Cardiac septum (tissue), 1 donor: ENCODE measurements around the gene JMJD8. TPM values are rescaled to one million over a fixed set of nuclear protein-coding genes. Genes with fewer than 3 reads are reported as not detected.
"Not testable (repeated sequence)": the region's sequence is repeated elsewhere in the genome, so short reads cannot be mapped to it uniquely, and the experiment has no call there.

Experiments used
- DNase-seq: peaks from one replicate; pipeline ENCODE4 v3.0.0-alpha.2; 2020; ENCODE audit warnings: low spot score
- intact Hi-C: fragments of 100-400 bp; cut with DNase I; formaldehyde crosslinking; loops from one replicate; pipeline ENCODE4 v1.14.0; 2022
- total RNA-seq: library from RNA; stranded (reverse); fragmentation: NEBNext Ultra II Directional; extraction: Animal tissue kit (Norgen Biotek cat#: 25700); gene quantifications from one replicate; pipeline ENCODE4 v1.2.1, GENCODE V29; 2021
- donor health status: DM: no; HTN: no; CAD: no.

Gene JMJD8
- total RNA-seq, 1 donor from 2014 or later: 50.5 TPM

DNA sequence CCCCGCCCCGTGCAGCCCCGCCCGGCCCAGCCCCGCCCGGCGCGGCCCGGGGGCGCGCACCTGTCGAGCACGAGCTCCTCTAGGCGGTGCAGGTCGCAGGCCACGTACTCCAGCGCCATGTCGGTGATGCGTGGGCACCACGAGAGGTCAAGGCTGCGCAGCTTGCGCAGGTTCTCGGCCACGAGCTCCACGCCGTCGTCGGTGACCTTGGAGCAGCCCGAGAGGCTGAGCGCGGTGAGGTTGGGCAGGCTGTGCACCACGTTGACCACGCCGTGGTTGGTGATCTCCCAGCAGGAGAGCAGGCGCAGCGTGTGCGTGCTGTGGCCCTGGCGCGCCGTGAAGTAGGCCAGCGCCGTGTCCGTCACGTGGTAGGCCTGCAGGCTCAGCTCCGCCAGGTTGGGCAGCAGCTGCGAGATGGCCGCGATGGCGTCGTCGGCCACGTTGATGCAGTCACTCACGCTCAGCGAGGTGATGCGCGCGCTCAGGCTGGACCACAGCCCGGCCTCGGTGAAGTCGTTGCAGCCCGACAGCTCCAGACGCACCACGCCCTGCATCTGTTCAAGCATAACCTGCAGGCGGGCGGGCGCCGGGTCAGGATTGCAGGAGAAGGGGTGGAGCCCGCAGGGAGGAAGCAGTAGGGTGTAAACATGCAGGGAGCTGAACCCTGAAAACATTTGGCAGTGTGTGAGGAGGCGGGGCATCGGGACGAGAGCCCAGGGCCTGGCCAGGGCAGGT lies 11.4 kb upstream of the JMJD8 start:
- DNase-seq: no peak
- intact Hi-C loops: no loop called here

GRCh38 chr16:694863-695354 lies 10.8 kb upstream of the JMJD8 start:
- intact Hi-C loops: no loop called here
- no peak for DNase-seq

DNA sequence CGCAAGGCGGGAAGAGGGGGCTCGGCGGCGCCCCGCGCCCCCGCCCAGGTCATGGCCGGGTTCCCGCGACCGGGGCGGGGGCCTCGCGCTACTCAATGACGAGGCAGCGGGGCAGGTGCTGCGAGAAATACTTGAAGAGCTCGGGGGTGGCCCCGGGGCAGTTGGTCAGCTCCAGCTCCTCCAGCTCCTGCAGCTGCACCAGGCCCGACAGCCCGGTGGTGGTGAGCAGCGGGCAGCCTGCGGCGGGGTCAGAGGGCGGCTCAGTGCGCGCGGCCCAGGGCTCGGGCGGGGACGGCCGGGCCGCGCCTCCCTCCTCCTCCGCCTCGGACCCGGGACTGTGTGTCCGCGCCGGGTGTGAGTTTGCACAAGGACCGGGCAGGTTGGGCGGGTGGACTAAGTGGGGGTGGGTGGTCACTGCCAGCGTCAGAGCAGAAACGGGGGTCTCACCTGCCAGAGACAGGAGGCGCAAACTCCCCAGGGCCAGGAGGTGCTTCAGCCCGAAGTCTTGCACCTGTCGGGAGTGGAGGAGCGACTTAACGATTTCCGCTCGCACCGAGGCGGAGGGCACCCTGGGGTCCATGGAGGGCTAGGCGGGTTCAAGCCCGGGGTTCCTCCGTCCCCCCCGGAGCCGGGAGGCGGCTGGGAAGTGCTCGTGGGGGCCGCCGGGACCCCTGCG lies 10.2 kb upstream of the JMJD8 start:
- no peak for DNase-seq
- intact Hi-C loops: no loop called here

DNA sequence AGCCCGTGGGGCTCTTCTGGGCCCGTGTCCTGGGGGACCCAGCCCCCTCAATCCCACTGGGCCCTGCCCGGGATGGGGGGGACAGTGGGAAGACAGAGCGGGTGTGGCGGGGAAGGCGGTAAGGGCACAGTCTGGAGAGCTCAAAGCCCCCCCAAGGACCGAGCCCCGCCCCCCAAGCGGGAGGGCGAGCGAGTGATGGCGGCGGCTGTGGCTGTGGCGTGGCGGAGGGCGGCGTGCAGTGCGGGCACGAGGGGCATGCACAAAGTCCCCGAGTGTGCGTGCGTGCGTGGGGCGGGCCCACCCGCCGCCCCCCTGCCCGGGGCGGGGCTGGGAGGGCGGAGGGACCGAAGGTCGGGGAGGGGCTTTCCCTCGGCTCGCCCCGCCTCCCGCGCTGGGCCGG lies 9.6 kb upstream of the JMJD8 start:
- no peak for DNase-seq
- intact Hi-C loops: no loop called here

- intact Hi-C loops: no loop called here
- no peak for DNase-seq
These were observed 9.2 kb upstream of the JMJD8 start for GRCh38 chr16:693364-693763.

DNA sequence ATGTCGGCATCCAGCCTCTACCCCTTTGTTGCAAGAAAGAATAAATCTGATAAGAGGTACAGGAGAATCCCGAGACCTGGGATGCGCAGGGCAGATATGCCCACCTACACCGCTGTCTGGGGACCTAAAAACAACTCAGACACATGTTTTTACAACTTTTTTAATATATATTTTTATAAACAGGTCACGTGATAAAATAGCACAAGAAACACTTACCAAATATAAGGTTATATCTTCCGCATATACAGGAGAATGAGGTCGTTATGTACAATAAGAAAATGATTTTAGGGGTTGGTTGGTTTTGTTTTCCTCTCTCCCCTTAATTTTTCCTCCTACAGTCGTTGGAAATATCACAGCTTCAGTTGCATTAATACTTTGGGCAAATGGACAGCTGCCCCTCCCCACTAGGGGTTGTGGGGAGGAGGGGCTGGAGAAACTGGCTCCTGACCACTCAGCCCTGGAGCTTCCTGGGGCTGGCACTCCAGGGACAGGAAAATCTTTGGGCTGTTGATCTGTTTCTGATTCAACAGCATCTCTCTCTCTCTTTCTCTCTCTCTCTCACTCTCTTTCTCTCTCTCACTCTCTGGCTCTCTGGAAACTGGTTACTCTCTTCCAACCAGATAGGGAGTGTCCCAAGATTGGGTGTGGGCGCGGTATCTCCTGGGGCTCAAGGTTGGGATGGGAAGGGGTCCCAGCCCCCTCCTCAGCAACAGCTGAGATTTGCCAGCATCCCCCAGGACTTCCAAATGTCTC lies 8.4 kb upstream of the JMJD8 start:
- no peak for DNase-seq
- intact Hi-C loops: no loop called here

GRCh38 chr16:691242-691641 lies 7.1 kb upstream of the JMJD8 start:
- DNase-seq, intact Hi-C loops: not testable (repeated sequence)

DNA sequence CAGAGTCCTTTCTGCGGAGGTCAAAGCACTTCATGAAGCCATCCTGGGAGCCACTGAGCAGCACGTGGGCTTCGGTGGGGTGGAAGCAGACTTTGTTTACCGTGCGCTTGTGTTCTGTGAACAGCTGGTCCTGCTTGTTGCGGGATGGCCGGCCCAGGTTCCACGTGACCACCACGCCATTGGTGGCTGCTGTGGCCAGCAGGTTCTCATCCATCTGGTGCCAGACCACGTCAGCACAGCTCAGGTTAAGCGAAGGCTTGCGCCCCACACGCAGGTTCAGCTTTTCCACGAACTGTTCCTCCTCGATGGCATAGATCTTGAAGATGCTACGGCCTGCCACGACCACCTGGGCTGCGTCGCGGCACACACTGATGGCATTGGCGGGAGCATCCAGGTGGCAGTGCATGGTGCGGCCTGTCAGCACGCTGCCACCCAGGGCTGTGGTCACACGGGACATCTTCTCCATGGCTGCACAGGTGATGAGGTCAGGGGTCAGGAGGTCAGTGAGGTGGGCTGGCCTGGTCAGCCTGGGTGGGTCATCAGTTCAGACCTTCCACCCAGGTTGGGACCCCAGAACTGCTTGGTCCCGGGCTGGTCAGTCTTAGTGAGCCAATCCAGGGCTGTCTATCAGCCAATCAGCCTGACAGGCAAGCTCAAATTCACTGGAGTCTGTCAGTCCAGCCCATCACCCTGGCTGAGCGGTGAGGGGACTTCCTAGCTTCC lies 5.2 kb upstream of the JMJD8 start:
- intact Hi-C loops: no loop called here
- DNase-seq: no peak

DNA sequence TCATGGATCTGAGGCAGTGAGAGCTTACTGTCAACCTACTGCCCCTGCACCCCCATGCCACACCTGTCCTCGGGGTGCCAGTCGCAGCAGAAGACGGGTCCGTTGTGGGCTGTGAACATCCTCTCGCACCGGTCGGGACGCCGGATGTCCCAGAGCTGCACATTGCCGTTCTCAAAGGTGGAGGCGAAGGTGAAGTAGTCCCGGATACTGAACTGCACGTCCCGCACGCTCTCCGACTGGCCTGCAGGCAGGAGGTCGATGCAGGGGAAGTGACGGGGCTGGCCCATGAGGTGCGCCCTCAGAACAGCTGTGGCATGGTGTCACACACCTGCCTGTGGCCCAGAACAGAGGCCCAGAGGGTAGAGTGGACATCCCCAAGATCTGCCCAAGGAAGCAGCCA lies 3.4 kb upstream of the JMJD8 start:
- no peak for DNase-seq
- intact Hi-C loops: no loop called here

GRCh38 chr16:686459-687260 lies 2.5 kb upstream of the JMJD8 start:
- intact Hi-C loops: no loop called here
- DNase-seq: no peak

DNA sequence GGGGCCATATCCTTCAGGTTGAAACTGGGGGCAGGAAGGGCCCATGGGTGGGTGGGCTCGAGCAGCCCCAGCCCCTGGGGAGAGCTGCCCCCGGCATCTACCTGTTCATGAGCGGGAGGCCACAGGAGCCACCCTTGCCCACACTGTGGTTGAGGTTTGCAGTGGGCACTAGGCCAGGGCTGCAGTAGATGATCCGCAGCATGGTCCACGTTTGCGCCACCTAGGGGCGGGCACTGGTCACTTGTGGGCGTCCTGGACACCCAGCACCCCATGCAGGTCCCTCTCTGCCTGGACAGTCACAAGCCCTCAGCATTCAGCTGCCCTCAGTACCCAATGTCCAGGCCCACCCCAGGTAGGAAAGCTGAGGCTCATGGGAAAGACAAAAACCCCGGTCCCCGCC lies 1.8 kb upstream of the JMJD8 start:
- no peak for DNase-seq
- intact Hi-C loops: no loop called here

DNA sequence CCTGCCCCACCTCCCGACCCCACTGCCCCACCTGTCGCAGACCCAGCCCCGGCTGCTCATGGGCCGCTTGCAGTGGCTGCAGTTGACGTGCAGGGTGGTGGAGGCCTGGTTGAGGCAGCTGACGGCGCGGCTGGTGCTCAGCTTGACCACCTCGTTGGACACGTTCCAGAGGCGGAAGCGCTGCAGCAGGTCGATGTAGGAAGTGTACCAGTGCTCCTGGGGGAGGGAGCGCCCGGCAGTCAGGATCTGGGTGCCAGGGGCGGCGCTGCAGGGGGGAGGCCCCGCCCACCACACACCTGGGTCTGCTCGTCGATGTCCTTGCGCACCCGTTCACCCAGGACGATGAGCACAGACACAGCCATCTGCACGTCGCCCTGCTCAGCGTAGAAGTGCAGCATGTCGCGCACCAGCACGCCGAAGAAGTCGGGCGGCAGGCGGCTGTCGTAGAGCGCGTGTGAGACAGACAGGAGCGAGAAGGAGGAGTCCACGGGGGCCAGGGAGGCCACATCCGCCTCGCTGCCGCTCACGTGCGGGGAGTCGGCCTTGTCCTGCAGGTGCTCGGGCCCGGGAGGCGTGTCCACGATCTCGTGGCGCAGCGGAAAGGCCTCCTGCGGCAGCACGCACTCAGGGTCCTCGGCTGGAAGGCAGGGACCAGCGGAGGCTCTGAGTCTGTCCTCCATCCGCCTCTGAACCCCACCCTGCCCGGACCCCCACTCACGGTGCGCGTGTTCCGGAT lies 995 bp upstream of the JMJD8 start:
- intact Hi-C loops: no loop called here
- DNase-seq: no peak

DNA sequence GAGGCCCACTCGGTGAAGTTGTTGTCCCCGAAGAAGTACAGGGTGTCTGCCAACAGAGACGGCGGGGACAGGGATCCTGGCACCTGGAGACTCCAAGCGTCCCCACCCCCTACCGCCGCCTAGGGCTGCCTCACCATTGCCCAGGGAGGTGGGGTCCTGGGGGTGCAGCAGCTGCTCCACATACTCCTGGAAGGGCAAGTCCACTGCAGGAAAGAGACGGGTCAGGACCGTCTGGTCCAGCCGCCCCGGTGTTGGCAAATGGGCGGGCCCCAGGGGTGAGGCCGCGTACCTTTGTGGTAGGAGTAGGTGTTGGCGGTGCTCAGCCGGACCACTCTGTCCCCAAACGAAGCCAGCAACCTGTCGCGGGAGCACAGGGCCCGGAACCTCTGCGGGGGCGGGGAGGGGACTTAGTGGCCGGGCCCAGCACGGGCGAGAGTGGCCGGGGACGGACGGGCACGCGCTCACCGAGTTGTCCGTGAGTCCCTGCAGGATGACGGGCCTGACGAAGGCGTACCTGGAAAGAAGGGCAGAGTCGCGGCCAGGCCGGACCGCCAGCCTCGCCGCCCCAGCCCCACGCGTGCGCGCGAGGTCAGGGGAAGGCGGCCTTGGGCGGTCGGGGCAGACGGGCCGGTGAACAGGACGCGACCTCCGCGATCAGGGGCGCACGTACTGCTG lies 601 bp downstream of the JMJD8 start:
- no peak for DNase-seq
- intact Hi-C loops: no loop called here

- intact Hi-C loops: no loop called here
- no peak for DNase-seq
These were observed 1.4 kb downstream of the JMJD8 start for GRCh38 chr16:682493-683395.

GRCh38 chr16:681746-682427 lies 2.2 kb downstream of the JMJD8 start:
- DNase-seq: no peak
- intact Hi-C loops: no loop called here

DNA sequence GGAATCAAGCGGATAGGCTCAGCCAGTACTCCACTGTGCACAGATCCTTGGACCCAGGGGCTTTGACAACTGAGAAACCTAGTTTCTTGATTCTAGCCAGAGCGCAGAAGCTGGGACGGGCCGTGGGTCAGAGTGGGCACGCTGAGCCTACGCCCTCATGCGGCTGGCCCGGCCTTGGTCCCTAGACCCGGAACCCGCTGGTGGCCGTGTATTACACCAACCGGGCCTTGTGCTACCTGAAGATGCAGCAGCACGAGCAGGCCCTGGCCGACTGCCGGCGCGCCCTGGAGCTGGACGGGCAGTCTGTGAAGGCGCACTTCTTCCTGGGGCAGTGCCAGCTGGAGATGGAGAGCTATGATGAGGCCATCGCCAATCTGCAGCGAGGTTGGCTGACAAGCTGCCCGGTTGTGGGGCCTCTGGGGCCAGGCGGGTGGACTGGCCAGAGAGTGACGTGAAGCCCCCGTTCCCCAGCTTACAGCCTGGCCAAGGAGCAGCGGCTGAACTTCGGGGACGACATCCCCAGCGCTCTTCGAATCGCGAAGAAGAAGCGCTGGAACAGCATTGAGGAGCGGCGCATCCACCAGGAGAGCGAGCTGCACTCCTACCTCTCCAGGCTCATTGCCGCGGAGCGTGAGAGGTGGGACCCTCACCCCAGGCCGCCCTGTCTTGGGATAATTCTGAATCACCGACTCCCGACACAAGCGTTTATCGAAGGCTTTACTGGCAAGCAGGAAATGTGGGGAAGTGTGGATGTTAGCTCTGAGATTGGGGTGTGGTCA lies 3.0 kb downstream of the JMJD8 start:
- no peak for DNase-seq
- intact Hi-C loops: no loop called here
